ENCODE results near the gene IL26.
A peak's percentile ranks its signal among the peaks of the same experiment; 100 is the strongest.
"Not testable (repeated sequence)": the region's sequence is repeated elsewhere in the genome, so short reads cannot be mapped to it uniquely, and the experiment has no call there.

Gene IL26

GRCh38 chr12:68190301-68190700 is 35.3 kb downstream of the IL26 start:
- no peak for DNase-seq

GRCh38 chr12:68189821-68190242 is 35.8 kb downstream of the IL26 start:
- peak; percentile 85 for DNase-seq

DNA sequence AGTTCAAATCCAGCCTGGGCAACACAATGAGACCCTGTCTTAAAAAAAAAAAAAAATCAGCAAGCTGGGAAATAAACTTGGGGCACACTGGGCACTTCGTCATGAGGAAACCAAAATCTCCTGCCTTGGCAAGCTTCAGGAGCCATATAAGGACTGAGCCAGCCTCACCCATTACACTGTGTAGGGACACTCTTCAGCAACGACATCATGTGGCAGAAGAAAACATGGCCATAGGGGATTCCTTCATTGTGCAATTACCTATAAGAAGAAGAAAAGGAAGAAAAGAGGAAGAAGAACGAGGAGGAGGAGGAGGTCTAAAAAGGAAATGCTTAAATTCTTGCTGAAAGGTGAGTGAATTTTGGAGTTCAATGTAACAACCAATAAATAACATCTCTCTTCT is 40.0 kb downstream of the IL26 start:
- no peak for DNase-seq

DNA sequence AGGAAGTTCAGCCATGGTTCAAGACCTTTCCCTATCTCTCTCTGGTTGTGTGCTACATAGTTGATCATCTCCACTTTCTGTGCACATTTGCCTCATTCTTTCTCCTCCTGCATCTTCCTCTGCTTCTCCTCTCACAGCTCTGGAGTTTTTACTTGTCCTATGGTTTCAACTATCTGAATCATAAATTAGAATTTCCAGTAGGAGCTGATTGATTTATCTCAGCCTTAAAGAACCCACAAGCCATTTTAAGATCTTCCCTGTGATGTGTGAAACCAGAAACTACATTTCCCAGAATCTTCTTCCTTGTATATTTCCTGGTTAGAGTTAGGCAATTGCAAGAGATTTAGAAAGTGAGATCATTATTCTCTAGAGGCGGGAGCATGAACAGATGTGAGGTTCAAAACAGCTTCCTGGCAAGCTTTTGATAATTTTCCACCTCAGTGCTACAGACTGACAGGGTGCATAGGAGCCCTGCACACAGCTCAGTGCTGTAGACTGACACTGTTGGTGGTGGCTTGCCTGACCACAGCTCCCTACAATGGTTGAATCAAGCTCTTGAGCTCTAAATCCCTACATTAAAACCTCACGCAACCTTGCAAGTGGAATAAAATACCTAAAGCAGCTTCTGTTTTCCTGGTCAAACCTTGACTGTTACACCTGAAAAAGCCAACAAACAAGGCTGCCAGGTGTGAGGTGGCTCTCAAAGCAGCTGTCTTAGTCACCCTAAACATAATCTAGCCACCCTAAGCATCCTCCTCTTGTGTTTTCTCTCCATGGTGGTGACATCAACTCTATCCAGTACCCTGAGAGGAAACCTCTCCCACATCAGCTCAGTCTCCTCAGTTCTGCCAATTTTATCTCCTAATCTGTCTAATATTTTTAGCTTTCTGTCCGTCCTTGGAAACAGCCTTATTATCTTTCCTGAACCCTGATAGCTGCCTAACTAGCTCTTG is 44.5 kb downstream of the IL26 start:
- peak; percentile 39 for DNase-seq

DNA sequence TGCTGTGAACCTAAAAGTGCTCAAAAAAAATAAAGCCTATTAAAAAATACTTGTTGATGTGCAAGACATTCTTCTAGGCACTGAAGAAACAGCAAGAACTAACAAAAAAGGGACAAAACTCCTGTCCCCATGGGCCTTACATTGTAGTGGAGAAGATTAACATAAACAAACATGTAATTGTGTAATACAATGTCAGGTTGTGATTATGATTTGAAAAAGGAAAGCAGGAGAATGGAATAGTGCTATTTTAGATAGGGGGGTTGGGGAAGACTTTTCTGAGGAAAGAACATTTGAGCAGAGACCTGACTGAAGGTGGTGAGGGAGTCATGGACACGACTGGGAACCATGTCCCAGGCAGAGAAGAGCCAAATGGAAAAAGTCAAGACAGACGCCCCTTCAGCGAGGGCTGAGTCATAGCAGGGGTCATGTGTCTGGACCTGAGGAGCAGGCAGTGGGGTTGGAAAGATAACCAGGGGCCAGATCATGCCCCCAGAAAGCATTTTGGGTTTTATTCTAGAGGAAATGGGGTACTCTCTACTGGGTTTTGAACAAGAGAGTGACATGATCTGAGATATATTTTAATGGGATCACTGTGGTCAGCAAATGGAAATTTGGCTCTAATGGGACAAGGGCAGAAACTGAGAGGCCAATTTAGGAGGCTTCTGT is 46.7 kb downstream of the IL26 start:
- no peak for DNase-seq

DNA sequence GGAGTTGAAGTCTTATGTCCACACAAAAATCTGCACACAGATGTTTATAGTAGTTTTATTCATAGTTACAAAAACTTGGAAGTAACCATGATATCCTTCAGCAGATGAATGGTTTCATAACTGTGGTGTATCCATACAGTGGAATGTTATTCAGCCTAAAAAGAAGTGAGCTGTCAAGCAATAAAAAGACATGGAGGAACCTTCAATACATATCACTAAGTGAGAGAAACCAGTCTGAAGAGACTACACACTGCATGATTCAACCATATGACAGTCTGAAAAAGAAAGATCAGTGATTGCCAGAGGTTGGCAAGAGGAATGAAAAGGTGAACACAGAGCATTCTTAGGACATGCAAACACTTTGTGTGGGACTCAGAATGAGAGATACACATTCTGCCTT is 47.4 kb downstream of the IL26 start:
- no peak for DNase-seq

GRCh38 chr12:68177562-68177961 is 48.0 kb downstream of the IL26 start:
- DNase-seq, result no peak

DNA sequence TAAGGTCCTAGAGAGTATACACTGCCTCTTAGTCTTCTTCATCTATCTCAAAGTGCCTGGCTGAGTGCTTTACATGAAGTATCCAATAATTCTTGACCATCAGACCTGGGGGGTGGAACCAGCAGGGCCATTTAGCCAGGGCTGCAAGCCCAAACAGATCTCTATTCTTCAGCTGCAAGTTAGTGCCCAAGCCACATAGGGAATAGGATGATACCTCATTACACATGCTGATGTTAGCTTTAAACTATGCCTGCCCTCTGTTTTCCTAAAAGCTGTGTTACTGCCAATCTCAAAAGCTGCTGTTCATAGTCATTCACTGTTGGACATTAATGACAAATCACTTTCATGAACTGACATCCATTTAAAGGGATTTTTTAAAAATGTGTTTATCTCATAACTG is 49.4 kb downstream of the IL26 start:
- no peak for DNase-seq

- DNase-seq, result no peak
Observed at GRCh38 chr12:68175557-68176061, 50.0 kb downstream of the IL26 start.

GRCh38 chr12:68174761-68175160 is 50.8 kb downstream of the IL26 start:
- not testable (repeated sequence) for DNase-seq

- no peak for DNase-seq
Observed at GRCh38 chr12:68173792-68174191, 51.8 kb downstream of the IL26 start.

- no peak for DNase-seq
Observed at GRCh38 chr12:68170726-68171125, 54.9 kb downstream of the IL26 start.

DNA sequence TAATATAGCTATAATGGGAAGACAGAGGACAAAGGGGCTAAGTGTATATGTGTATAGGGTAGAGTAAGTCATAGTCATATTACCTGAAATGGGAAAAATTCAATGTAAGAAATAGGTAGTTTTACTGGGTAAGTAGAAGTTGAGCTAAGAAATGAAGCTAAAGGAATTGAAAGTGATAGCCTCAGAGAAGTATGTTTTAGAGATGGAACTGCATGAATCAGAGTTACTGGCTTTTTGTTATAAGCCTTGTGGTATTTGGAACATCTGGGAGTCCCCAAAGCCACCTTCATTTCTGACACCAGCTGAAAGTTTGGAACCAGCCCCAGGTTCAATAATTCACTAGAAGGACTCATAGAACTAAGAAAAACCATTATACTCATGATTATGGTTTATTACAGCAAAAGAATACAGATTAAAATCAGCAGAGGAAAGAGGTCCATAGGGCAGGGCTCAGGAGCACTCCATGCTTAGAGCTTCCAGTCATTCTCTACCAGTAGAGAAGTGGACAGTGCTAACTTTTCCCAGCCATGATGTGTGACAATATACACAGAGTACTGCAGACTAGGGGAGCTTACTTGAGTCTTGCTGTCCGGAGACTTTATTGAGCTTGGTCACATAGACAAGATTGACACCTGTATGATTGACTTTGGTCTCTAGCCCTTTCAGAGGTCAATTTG is 56.3 kb downstream of the IL26 start:
- no peak for DNase-seq

DNA sequence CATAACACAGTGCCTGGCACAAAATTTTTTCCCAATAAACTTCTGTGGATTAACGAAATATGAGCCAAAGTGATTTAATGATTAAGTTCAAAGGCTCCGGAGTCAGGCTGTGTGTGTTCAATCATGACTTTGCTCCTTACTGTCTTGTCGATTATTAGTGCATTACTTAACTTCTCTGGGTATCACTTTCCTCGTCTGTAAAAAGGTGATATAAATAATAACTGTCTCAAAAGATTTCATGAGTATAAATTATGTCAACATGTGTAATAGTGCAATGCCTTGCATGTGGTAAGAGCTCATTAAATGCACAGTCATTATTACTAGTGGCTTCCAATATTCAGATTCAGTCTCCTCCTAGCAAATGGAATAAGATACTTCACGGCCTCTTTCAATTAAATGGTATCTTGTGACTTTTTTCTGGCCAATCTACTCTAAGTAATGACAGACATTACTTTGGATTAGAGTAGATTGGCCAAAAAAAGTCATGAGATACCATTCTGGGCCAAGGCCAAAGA is 59.2 kb downstream of the IL26 start:
- DNase-seq, result no peak

DNA sequence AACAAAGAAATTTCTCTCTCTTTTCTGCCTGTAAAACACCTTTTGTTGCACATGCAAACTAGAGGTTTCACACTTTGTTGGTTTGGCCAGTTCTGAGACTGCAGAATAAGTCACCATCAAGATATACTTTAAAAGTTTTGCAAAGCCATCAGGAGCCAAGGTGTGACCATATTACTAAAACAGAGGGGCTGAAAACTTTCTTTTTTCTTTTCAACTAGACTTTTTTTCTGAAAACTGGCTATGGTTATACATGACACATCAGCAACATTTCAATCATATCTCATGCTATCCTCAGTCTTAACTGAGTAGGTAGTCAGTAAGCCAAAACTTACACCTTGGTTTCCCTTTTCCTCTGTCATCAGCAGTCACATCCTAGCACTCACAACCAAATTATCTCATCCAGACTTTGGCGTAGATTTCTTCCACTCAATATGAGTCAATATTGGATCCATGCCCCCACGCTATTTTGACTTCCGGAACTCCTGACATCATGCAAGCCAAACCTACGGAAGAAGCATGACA is 62.0 kb downstream of the IL26 start:
- no peak for DNase-seq

GRCh38 chr12:68162374-68162773 is 63.2 kb downstream of the IL26 start:
- DNase-seq, result no peak

DNA sequence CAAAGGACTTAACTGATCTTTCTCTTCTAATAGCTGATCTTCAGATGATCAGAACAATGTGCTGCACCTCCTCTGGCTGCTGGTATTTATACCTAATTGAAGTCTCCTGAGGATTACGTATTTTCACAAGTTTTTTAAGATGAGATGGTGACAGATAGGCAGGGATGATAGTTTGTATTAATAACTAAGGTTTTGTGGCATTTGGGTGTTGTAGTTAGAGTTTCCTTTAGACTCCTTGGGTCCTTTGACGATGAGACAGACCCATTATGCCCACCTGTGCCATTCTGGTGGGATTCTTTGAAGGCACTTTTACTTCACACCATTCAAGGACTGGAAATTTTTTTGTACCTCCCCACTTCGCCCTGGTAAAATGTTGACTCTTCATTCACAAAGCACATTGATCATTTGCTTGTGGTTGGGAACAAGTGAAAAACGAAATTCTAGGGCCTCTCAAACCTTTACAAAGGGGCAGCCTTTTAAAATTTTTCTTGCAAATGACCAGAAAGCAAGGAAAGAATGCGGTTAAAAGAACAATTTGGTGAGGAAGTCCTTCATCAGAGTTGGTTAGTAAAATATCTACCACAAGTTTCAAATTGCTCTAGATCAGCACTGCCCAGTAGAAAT is 65.8 kb downstream of the IL26 start, which contains the start of gene IFNG:
Gene IFNG (minus strand): TSS at position 60 of the 624 bp plus-strand sequence. CDS start 125 bp downstream, outside the sequence.
- no peak for DNase-seq

DNA sequence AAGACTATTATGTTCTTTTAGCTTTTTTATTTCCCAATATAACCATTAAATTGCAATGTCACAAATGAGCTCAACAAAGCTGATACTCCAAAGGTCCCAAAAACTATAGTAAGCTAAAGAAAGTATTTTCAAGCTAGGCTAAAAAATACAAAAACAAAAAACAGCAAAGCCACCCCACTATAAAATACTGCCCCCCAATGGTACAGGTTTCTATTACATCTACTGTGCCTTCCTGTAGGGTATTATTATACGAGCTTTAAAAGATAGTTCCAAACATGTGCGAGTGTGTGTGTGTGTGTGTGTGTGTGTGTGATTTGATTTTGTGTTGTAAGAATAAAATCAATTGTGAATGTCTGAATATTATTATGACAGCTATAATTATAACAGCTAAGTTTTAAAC is 67.2 kb downstream of the IL26 start:
- peak; percentile 10 for DNase-seq

DNA sequence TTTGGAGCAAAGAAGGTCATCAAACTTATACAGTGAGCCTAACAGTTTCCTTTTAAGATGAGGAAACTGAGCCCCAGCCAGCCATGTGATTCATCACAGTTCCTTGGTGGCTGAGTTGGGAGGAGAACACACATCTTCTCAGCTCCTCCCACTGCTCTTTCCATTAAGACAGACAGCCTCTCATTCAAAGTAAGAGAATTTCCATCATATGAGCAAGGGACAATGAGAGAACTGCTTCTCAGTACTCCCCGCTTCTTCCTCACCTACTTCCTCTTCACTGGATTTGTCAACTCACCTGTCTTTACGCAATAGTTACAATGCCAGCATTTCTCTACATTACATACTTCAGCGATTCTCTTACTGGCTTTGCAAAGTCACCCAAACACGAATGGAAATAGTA is 68.2 kb downstream of the IL26 start:
- DNase-seq, result no peak

GRCh38 chr12:68156636-68157035 is 69.0 kb downstream of the IL26 start:
- DNase-seq, result no peak

- no peak for DNase-seq
Observed at GRCh38 chr12:68154779-68155178, 70.8 kb downstream of the IL26 start.

Data from fibroblast of upper back skin (primary cell).